ENCODE data around the gene TRIM66. TPM values are rescaled to one million over a fixed set of nuclear protein-coding genes. Genes with fewer than 3 reads are reported as not detected.

Gene TRIM66
- total RNA-seq, 1 donor from 2014 or later: 11.0 TPM

- Histone ChIP-seq H3K9me3 (no peaks in the 10 kb centered on the region), H3K27ac (no peak overlapping the region), H3K4me3 (no peak overlapping the region), H3K27me3 (ENCODE audit: low read depth) (no peaks in the 10 kb centered on the region), H3K36me3 (peaks cover 37% of the 10 kb centered on the region), H3K4me1 (no peaks in the 10 kb centered on the region)
- intact Hi-C loops (cut with DNase I): no loop called here
- ATAC-seq: no peak
- no peak for DNase-seq
- no peak for TF ChIP-seq CTCF (IDR thresholded peaks at IDR 0.05)
Measured at GRCh38 chr11:8634498-8634897, 48.0 kb downstream of the TRIM66 start.

GRCh38 chr11:8631395-8632118, 50.9 kb downstream of the TRIM66 start:
- no peak for DNase-seq

GRCh38 chr11:8624698-8625097, 57.8 kb downstream of the TRIM66 start:
- H3K36me3 ChIP-seq: peaks cover 55% of the 10 kb centered on the region
- no peaks in the 10 kb centered on the region for H3K4me1 ChIP-seq
- no peaks in the 10 kb centered on the region for H3K27me3 ChIP-seq (ENCODE audit: low read depth)
- intact Hi-C loops (cut with DNase I): no loop called here
- no peak for TF ChIP-seq CTCF (IDR thresholded peaks at IDR 0.05)
- ATAC-seq: peak in 1 of 2 donors; percentile 21
- no peaks in the 10 kb centered on the region for H3K9me3 ChIP-seq
- no peak for DNase-seq
- no peak overlapping the region for H3K4me3 ChIP-seq
- H3K27ac ChIP-seq: no peak overlapping the region

More at GRCh38 chr11:8631395-8632118, 50.9 kb downstream of the TRIM66 start:
- no peak overlapping the region for H3K4me3 ChIP-seq
- no peaks in the 10 kb centered on the region for H3K9me3 ChIP-seq
- intact Hi-C loops (cut with DNase I): no loop called here
- no peaks in the 10 kb centered on the region for H3K4me1 ChIP-seq
- no peak overlapping the region for H3K27ac ChIP-seq
- no peak for ATAC-seq
- peaks cover 23% of the 10 kb centered on the region for H3K36me3 ChIP-seq
- H3K27me3 ChIP-seq (ENCODE audit: low read depth): no peaks in the 10 kb centered on the region
- TF ChIP-seq CTCF (IDR thresholded peaks at IDR 0.05): no peak

GRCh38 chr11:8621147-8621546, 61.3 kb downstream of the TRIM66 start:
- H3K4me1 ChIP-seq: no peaks in the 10 kb centered on the region
- H3K27ac ChIP-seq: no peak overlapping the region
- H3K9me3 ChIP-seq: no peaks in the 10 kb centered on the region
- DNase-seq (no peak), ATAC-seq (no peak)
- TF ChIP-seq CTCF (IDR thresholded peaks at IDR 0.05): no peak
- H3K4me3 ChIP-seq: no peak overlapping the region
- no peaks in the 10 kb centered on the region for H3K27me3 ChIP-seq (ENCODE audit: low read depth)
- intact Hi-C loops (cut with DNase I): no loop called here
- H3K36me3 ChIP-seq: peaks cover 78% of the 10 kb centered on the region

GRCh38 chr11:8617063-8617462, 65.4 kb downstream of the TRIM66 start:
- DNase-seq: no peak
- no peaks in the 10 kb centered on the region for H3K4me1 ChIP-seq
- intact Hi-C loops (cut with DNase I): no loop called here
- peaks cover 59% of the 10 kb centered on the region for H3K36me3 ChIP-seq
- H3K4me3 ChIP-seq: no peak overlapping the region
- no peak for ATAC-seq
- no peaks in the 10 kb centered on the region for H3K27me3 ChIP-seq (ENCODE audit: low read depth)
- no peak for TF ChIP-seq CTCF (IDR thresholded peaks at IDR 0.05)
- no peak overlapping the region for H3K27ac ChIP-seq
- no peaks in the 10 kb centered on the region for H3K9me3 ChIP-seq
